Endothelial cell of umbilical vein (primary cell): ENCODE results near the gene MC1R. TPM values are rescaled to one million over a fixed set of nuclear protein-coding genes. Genes with fewer than 3 reads are reported as not detected.

ENCODE experiments used
- BruUV-seq: library from RNA; stranded (reverse); fragments of 400-500 nt; replicated peaks from 2 replicates; lab custom pipeline; 2021; lab: Mats Ljungman, UMichigan
- CTCF ChIA-PET: fragments of 300-600, 350-600 bp; sonication (Branson Sonifier 250); formaldehyde crosslinking; loops from one replicate; lab custom pipeline; 2021; ENCODE audit warnings: antibody characterized with exemption, inconsistent platforms; lab: Charles Lee
- POLR2A ChIA-PET: fragments of 300-600, 350-600 bp; sonication (Branson Sonifier 250); formaldehyde crosslinking; loops from one replicate; lab custom pipeline; 2021; ENCODE audit warnings: antibody characterized with exemption, inconsistent platforms; lab: Charles Lee
- DNase-seq: peaks from one replicate; pipeline ENCODE4 v3.0.0-alpha.2; 2011; ENCODE audit warnings: low read depth, low spot score
- FAIRE-seq: peaks from 2 replicates; lab custom pipeline; 2011; peaks lifted over from hg19 to GRCh38; lab: Jason Lieb, UNC
- H2AFZ ChIP-seq: 2 replicates; pipeline ENCODE4 v1.6.0; 2012; ENCODE audit warnings: low read depth, low read length, control low read depth, inconsistent platforms
- H3K27ac ChIP-seq: 2 replicates; pipeline ENCODE4 v1.5.1; 2011; ENCODE audit warnings: low read depth, mild to moderate bottlenecking, control low read depth, low read length, moderate library complexity; ENCODE audit not compliant: insufficient read depth
- H3K27me3 ChIP-seq, 2 experiments: 2 replicates each; pipeline versions ENCODE4 v1.6.0 to v1.6.1; 2011; ENCODE audit warnings: low read length in 2 of 2, mixed read lengths in 1 of 2; ENCODE audit not compliant: control insufficient read depth in 2 of 2, insufficient read depth in 2 of 2
- H3K36me3 ChIP-seq, 2 experiments: 2 replicates in 1 of 2; 3 replicates in 1 of 2; pipeline ENCODE4 v1.5.1; 2011; ENCODE audit warnings: low read length in 2 of 2, mild to moderate bottlenecking in 1 of 2, moderate library complexity in 1 of 2; ENCODE audit not compliant: control insufficient read depth in 2 of 2, insufficient read depth in 2 of 2; ENCODE audit errors: extremely low read depth in 1 of 2
- H3K4me1 ChIP-seq: 3 replicates; pipeline ENCODE4 v1.5.1; 2011; ENCODE audit warnings: mild to moderate bottlenecking, low read length; ENCODE audit not compliant: control insufficient read depth, insufficient read depth; ENCODE audit errors: extremely low read depth
- H3K4me2 ChIP-seq: 2 replicates; pipeline ENCODE4 v1.6.1; 2011; ENCODE audit warnings: low read length, control low read depth, mixed read lengths; ENCODE audit not compliant: insufficient read depth
- H3K4me3 ChIP-seq, 3 experiments: fragments of 200-600 bp in 1 of 3; sonication (generic), shearing (Covaris generic) in 1 of 3; replicated peaks in 1 of 3; 2 replicates each; pipeline ENCODE4 v1.5.1; 2011 to 2016; ENCODE audit warnings: control low read depth in 3 of 3, low read length in 3 of 3, mild to moderate bottlenecking in 2 of 3, inconsistent platforms in 1 of 3, low read depth in 1 of 3, moderate library complexity in 1 of 3; ENCODE audit not compliant: insufficient read depth in 1 of 3
- H3K79me2 ChIP-seq: 2 replicates; pipeline ENCODE4 v1.6.0; 2012; ENCODE audit warnings: low read length, inconsistent platforms; ENCODE audit not compliant: control insufficient read depth, insufficient read depth
- H3K9ac ChIP-seq: replicated peaks from 2 replicates; pipeline ENCODE3; 2011; ENCODE audit warnings: low read length, control low read depth; ENCODE audit not compliant: insufficient read depth; ENCODE audit errors: extremely low read depth
- H3K9me1 ChIP-seq: replicated peaks from 3 replicates; pipeline ENCODE4 v1.6.0; 2011; ENCODE audit warnings: mild to moderate bottlenecking, low read length; ENCODE audit not compliant: control insufficient read depth, insufficient read depth; ENCODE audit errors: extremely low read depth
- H3K9me3 ChIP-seq: replicated peaks from 2 replicates; pipeline ENCODE4 v1.5.1; 2012; ENCODE audit warnings: low read length, inconsistent platforms; ENCODE audit not compliant: control insufficient read depth, insufficient read depth
- H4K20me1 ChIP-seq: replicated peaks from 2 replicates; pipeline ENCODE3; 2011; ENCODE audit warnings: mild to moderate bottlenecking, low read length; ENCODE audit not compliant: control insufficient read depth, insufficient read depth; ENCODE audit errors: extremely low read depth
- EZH2 ChIP-seq: IDR thresholded peaks from 2 replicates; pipeline ENCODE4 v1.6.1; 2012; ENCODE audit warnings: borderline replicate concordance, low read depth, mild to moderate bottlenecking, moderate library complexity, low read length, inconsistent platforms; ENCODE audit not compliant: severe bottlenecking
- FOS ChIP-seq: IDR thresholded peaks from 2 replicates; pipeline ENCODE4 v1.6.1; 2011; ENCODE audit warnings: mild to moderate bottlenecking, low read length, moderate library complexity, borderline replicate concordance; ENCODE audit not compliant: insufficient read depth
- GATA2 ChIP-seq: IDR thresholded peaks from 2 replicates; pipeline ENCODE4 v1.7.0; 2011; ENCODE audit warnings: low read depth, mild to moderate bottlenecking, moderate library complexity, mixed read lengths, low read length; ENCODE audit not compliant: insufficient read length, insufficient read depth
- JUN ChIP-seq: IDR thresholded peaks from 2 replicates; pipeline ENCODE4 v1.6.1; 2011; ENCODE audit warnings: borderline replicate concordance, low read depth; ENCODE audit not compliant: insufficient read length, insufficient read depth
- MYC ChIP-seq: IDR thresholded peaks from one replicate; pipeline ENCODE4 v1.6.1; 2011; ENCODE audit warnings: mild to moderate bottlenecking, low read depth, low read length
- POLR2A ChIP-seq: IDR thresholded peaks from 2 replicates; pipeline ENCODE4 v1.6.1; 2012; ENCODE audit warnings: low read depth, mild to moderate bottlenecking, control low read depth, low read length
- POLR2AphosphoS5 ChIP-seq: IDR thresholded peaks from 2 replicates; pipeline ENCODE4 v1.6.1; 2012; ENCODE audit warnings: low read depth, mild to moderate bottlenecking, control low read depth, low read length, moderate library complexity; ENCODE audit not compliant: insufficient read depth
- dilution Hi-C: fragments of 300-500 bp; cut with MboI; formaldehyde crosslinking; loops from one replicate; pipeline ENCODE4 v1.15.0; 2019; ENCODE audit warnings: low sequenced_read_pairs; ENCODE audit not compliant: extremely low pct_ligation_motif_present
- intact Hi-C: fragments of 100-400 bp; cut with micrococcal nuclease; formaldehyde crosslinking; loops from one replicate; pipeline ENCODE4 v1.10.0; 2022
- polyA plus RNA-seq, 4 experiments: library from polyadenylated mRNA; depleted of rRNA in 3 of 4; stranded (reverse) in 3 of 4; unstranded in 1 of 4; fragments of >200 nt; gene quantifications; 2 replicates each; pipeline versions ENCODE4 v1.2.1 to v1.2.3, GENCODE V29; 2011 to 2012; ENCODE audit warnings: missing spikeins in 1 of 4
- total RNA-seq: library from RNA; stranded (reverse); gene quantifications from 2 replicates; pipeline ENCODE4 v1.2.3, GENCODE V29; 2021
- TF ChIP-seq, protein P1 (sequence below), 2 donors: IDR thresholded peaks; 1 replicate in 1 of 2; 2 replicates in 1 of 2; pipeline ENCODE4 v1.5.1; 2011; ENCODE audit warnings: low read length in 2 of 2, mild to moderate bottlenecking in 2 of 2, moderate library complexity in 2 of 2, control low read depth in 1 of 2, inconsistent platforms in 1 of 2, low read depth in 1 of 2; ENCODE audit not compliant: insufficient read depth in 1 of 2; ENCODE audit errors: extremely low read depth in 1 of 2
- TF ChIP-seq, protein P2 (sequence below): IDR thresholded peaks from 2 replicates; pipeline ENCODE4 v1.6.1; 2011; ENCODE audit not compliant: insufficient read depth, insufficient read length

Gene MC1R
- total and polyA plus RNA-seq, 2 donors (not counting 3 experiments of a cell fraction or from before 2014, with no cell fraction given), result 4.0 to 4.9 TPM

DNA sequence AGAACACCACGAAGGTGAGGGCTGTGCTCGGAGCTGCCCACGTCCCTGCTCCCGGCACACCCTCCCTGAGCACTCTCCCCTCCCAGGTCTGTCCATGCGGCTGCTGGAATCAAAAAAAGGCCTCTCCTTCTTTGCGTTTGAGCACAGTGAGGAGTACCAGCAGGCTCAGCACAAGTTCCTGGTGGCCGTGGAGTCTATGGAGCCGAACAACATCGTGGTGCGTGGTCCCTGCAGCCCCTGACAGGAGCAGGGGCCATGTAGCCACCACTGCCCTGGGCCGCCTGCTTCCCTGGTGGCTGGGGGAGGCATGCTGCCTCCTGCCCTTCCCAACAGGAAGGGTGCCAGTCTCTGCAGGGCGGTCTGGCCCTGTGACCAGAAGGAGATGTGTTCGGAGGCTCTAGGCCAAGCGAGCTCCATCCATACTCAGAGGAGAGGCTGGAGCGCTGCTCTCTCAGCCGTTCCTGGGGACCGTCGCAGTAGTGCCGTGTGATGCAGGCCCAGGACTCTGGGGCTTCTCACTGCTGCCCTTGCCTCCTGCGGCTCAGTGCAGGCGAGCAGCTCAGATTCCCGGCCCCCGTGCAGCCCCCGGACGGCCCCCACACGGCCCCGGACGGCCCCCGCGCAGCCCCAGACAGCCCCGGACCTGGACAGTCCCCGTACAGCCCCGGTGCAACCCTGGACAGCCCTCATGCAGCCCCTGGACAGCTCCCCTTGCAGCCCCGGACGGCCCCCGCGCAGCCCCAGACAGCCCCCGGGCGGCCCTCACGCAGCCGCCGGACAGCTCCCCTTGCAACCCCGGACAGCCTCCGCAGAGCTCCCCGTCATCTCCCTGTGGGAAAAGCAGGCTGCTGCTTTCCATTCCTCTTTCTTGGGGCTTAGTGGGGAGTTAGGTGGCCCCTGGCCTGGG, 24.8 kb upstream of the MC1R start:
- CTCF ChIA-PET, result no interaction called here
- FAIRE-seq (no peak), DNase-seq (no peak)
- Histone ChIP-seq H3K27me3 (no peaks in the 10 kb centered on the region), H2AFZ (no peak overlapping the region), H4K20me1 (peaks cover 2% of the 10 kb centered on the region), H3K79me2 (no peaks in the 10 kb centered on the region), H3K4me2 (no peak overlapping the region), H3K27ac (no peak overlapping the region), H3K9me1 (no peaks in the 10 kb centered on the region), H3K4me3 (no peak overlapping the region), H3K36me3 (peaks cover 14 to 53% of the 10 kb centered on the region in 2 experiments), H3K9ac (no peak overlapping the region), H3K9me3 (no peaks in the 10 kb centered on the region), H3K4me1 (no peaks in the 10 kb centered on the region)
- no TSS peak for BruUV-seq
- TF ChIP-seq EZH2 (no peak), FOS (no peak), MYC (no peak), GATA2 (no peak), POLR2AphosphoS5 (no peak), POLR2A (no peak), JUN (no peak)
- TF ChIP-seq, protein P1, sequence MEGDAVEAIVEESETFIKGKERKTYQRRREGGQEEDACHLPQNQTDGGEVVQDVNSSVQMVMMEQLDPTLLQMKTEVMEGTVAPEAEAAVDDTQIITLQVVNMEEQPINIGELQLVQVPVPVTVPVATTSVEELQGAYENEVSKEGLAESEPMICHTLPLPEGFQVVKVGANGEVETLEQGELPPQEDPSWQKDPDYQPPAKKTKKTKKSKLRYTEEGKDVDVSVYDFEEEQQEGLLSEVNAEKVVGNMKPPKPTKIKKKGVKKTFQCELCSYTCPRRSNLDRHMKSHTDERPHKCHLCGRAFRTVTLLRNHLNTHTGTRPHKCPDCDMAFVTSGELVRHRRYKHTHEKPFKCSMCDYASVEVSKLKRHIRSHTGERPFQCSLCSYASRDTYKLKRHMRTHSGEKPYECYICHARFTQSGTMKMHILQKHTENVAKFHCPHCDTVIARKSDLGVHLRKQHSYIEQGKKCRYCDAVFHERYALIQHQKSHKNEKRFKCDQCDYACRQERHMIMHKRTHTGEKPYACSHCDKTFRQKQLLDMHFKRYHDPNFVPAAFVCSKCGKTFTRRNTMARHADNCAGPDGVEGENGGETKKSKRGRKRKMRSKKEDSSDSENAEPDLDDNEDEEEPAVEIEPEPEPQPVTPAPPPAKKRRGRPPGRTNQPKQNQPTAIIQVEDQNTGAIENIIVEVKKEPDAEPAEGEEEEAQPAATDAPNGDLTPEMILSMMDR (IDR thresholded peaks at IDR 0.05; ENCODE audit: extremely low read depth in 1 of 2, insufficient read depth in 1 of 2, low read depth in 1 of 2, low read length in 2 of 2), result no peak
- TF ChIP-seq, protein P2, sequence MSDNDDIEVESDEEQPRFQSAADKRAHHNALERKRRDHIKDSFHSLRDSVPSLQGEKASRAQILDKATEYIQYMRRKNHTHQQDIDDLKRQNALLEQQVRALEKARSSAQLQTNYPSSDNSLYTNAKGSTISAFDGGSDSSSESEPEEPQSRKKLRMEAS, result no peak
- dilution Hi-C loops (no loop called here), intact Hi-C loops (no loop called here)
- POLR2A ChIA-PET, result interaction anchor here (0.6 kb wide), 1 partner anchor 31 kb away, joined by 3 read pairs; no protein-coding TSS in a partner anchor
